Neuronal stem cell (in vitro differentiated cells): Measurements from ENCODE around the gene MSANTD1.

ENCODE experiments used
- DNase-seq: peaks from one replicate; pipeline ENCODE4 v3.0.0-alpha.2; 2013; ENCODE audit warnings: low spot score
- H2AFZ ChIP-seq: one replicate; pipeline ENCODE4 v1.6.1; 2013; ENCODE audit warnings: mild to moderate bottlenecking, low read length, inconsistent platforms
- H2AK5ac ChIP-seq: 2 replicates; pipeline ENCODE4 v1.6.1; 2013; ENCODE audit warnings: low read depth, mild to moderate bottlenecking, inconsistent platforms, low read length, moderate library complexity, mixed read lengths
- H2BK120ac ChIP-seq: 2 replicates; pipeline ENCODE4 v1.6.1; 2013; ENCODE audit warnings: low read depth, mild to moderate bottlenecking, inconsistent platforms, low read length, moderate library complexity, mixed read lengths
- H2BK12ac ChIP-seq: one replicate; pipeline ENCODE4 v1.6.1; 2013; ENCODE audit warnings: low read length, inconsistent platforms
- H2BK15ac ChIP-seq: 2 replicates; pipeline ENCODE4 v1.6.1; 2013; ENCODE audit warnings: mild to moderate bottlenecking, low read length, inconsistent platforms, mixed read lengths
- H2BK5ac ChIP-seq: one replicate; pipeline ENCODE4 v1.6.1; 2013; ENCODE audit warnings: inconsistent platforms, mild to moderate bottlenecking, low read length, moderate library complexity
- H3K14ac ChIP-seq: one replicate; pipeline ENCODE4 v1.6.1; 2013; ENCODE audit warnings: low read length, inconsistent platforms
- H3K18ac ChIP-seq: 2 replicates; pipeline ENCODE4 v1.6.1; 2013; ENCODE audit warnings: low read length, inconsistent platforms
- H3K23ac ChIP-seq: 2 replicates; pipeline ENCODE4 v1.6.1; 2013; ENCODE audit warnings: low read depth, mild to moderate bottlenecking, mixed read lengths, low read length, inconsistent platforms; ENCODE audit not compliant: poor library complexity
- H3K27ac ChIP-seq: replicated peaks from 3 replicates; pipeline ENCODE4 v1.5.1; 2013; ENCODE audit warnings: low read length, inconsistent platforms
- H3K27me3 ChIP-seq, 3 experiments: 2 replicates each; pipeline ENCODE4 v1.6.1; 2013; ENCODE audit warnings: low read length in 3 of 3, mild to moderate bottlenecking in 2 of 3, inconsistent platforms in 1 of 3, low read depth in 1 of 3, mixed read lengths in 1 of 3, moderate library complexity in 1 of 3; ENCODE audit not compliant: control insufficient read depth in 3 of 3, insufficient read depth in 3 of 3
- H3K36me3 ChIP-seq, 2 donors: replicated peaks in 1 of 2; 2 replicates each; pipeline ENCODE4 v1.6.1; 2013; ENCODE audit warnings: low read length in 2 of 2; ENCODE audit not compliant: control insufficient read depth in 2 of 2, insufficient read depth in 2 of 2
- H3K4ac ChIP-seq: 2 replicates; pipeline ENCODE4 v1.6.1; 2013; ENCODE audit warnings: inconsistent platforms, mild to moderate bottlenecking, low read length, moderate library complexity
- H3K4me1 ChIP-seq, 2 donors: 1 replicate in 1 of 2; 2 replicates in 1 of 2; pipeline ENCODE4 v1.6.1; 2013; ENCODE audit warnings: low read length in 2 of 2, low read depth in 1 of 2; ENCODE audit not compliant: control insufficient read depth in 2 of 2, insufficient read depth in 1 of 2
- H3K4me2 ChIP-seq: one replicate; pipeline ENCODE4 v1.6.1; 2013; ENCODE audit warnings: mild to moderate bottlenecking, low read length, inconsistent platforms; ENCODE audit not compliant: insufficient read depth, poor library complexity, severe bottlenecking
- H3K4me3 ChIP-seq, 2 donors: 2 replicates each; pipeline ENCODE4 v1.5.1; 2013; ENCODE audit warnings: low read length in 2 of 2, mild to moderate bottlenecking in 2 of 2, inconsistent platforms in 1 of 2, moderate library complexity in 1 of 2
- H3K79me1 ChIP-seq: one replicate; pipeline ENCODE4 v1.6.1; 2013; ENCODE audit warnings: low read depth, mild to moderate bottlenecking, inconsistent platforms, low read length, moderate library complexity
- H3K9ac ChIP-seq: one replicate; pipeline ENCODE4 v1.6.1; 2013; ENCODE audit warnings: mild to moderate bottlenecking, low read depth, low read length, inconsistent platforms; ENCODE audit not compliant: poor library complexity
- H3K9me3 ChIP-seq, 2 donors: replicated peaks in 1 of 2; 2 replicates each; pipeline versions ENCODE3 to v1.6.1; 2013; ENCODE audit warnings: low read length in 2 of 2, mild to moderate bottlenecking in 2 of 2, inconsistent platforms in 1 of 2, low read depth in 1 of 2, mixed read lengths in 1 of 2, moderate library complexity in 1 of 2; ENCODE audit not compliant: control insufficient read depth in 2 of 2, insufficient read depth in 1 of 2
- H4K8ac ChIP-seq: one replicate; pipeline ENCODE4 v1.6.1; 2013; ENCODE audit warnings: low read depth, mild to moderate bottlenecking, inconsistent platforms, low read length, moderate library complexity
- H4K91ac ChIP-seq: one replicate; pipeline ENCODE4 v1.6.1; 2013; ENCODE audit warnings: low read length, low read depth, mild to moderate bottlenecking, inconsistent platforms; ENCODE audit not compliant: poor library complexity
- WGBS, 2 donors: extraction: QIAGEN DNeasy Blood & Tissue Kit; methylation state at CpG; one replicate each; pipeline ENCODE4 v1.1.7; 2013; ENCODE audit warnings: missing lambda C conversion rate in 2 of 2, mixed read lengths in 1 of 2; ENCODE audit not compliant: insufficient read length in 2 of 2, insufficient replicate concordance in 1 of 2; ENCODE audit errors: extremely low coverage in 2 of 2; 5-methylcytosine and 5-hydroxymethylcytosine counted together

MSANTD1 gene

GRCh38 chr4:3291969-3292570, 43.1 kb downstream of the MSANTD1 start:
- DNase-seq = no peak
- Histone ChIP-seq H3K14ac (peak overlapping the region; percentile 82), H3K4me3 (peak overlapping the region; percentile 88 to 94), H4K8ac (no peak overlapping the region), H3K27me3 (peaks cover 0 to 5% (median under 1%) of the 10 kb centered on the region in 3 experiments), H3K79me1 (peaks cover 16% of the 10 kb centered on the region), H2AFZ (peak overlapping the region; percentile 97), H3K23ac (peak overlapping the region; percentile 95), H2AK5ac (peak overlapping the region; percentile 88), H3K36me3 (peaks cover 0 to 3% of the 10 kb centered on the region in 2 donors), H2BK12ac (no peak overlapping the region), H3K27ac (peak overlapping the region; percentile 72), H3K4ac (no peak overlapping the region), H2BK15ac (peak overlapping the region; percentile 58), H4K91ac (no peak overlapping the region), H3K9ac (peak overlapping the region; percentile 93), H3K4me1 (peaks cover 14 to 23% of the 10 kb centered on the region in 2 donors), H3K18ac (peak overlapping the region; percentile 98), H2BK120ac (peak overlapping the region; percentile 61), H3K4me2 (peak overlapping the region; percentile 99), H3K9me3 (peaks cover 0 to 16% of the 10 kb centered on the region in 2 donors), H2BK5ac (peak overlapping the region; percentile 82)
- no CpG with 5 or more reads among the region's 60 CpGs for WGBS, 2 donors

- Histone ChIP-seq H2AK5ac (peak within 1 kb of the TSS; percentile 100), H3K9ac (peak within 1 kb of the TSS; percentile 94), H2BK12ac (no peak within 1 kb of the TSS), H3K4me2 (peak within 1 kb of the TSS; percentile 99), H3K18ac (peak within 1 kb of the TSS; percentile 99), H3K4me3 (peak within 1 kb of the TSS; percentile 94 to 96), H4K91ac (peak within 1 kb of the TSS; percentile 98), H3K36me3 (peaks cover 0 to 3% of the 10 kb centered on the region in 2 donors), H3K4ac (peak within 1 kb of the TSS; percentile 58), H2AFZ (peak within 1 kb of the TSS; percentile 97), H4K8ac (peak within 1 kb of the TSS; percentile 66), H3K27ac (peak within 1 kb of the TSS; percentile 91), H3K9me3 (peaks cover 0 to 23% of the 10 kb centered on the region in 2 donors), H2BK5ac (peak within 1 kb of the TSS; percentile 84), H3K27me3 (peaks cover 0 to 5% (median 0%) of the 10 kb centered on the region in 3 experiments), H3K14ac (peak within 1 kb of the TSS; percentile 82), H3K79me1 (peaks cover 16% of the 10 kb centered on the region), H2BK15ac (peak within 1 kb of the TSS; percentile 92), H3K23ac (peak within 1 kb of the TSS; percentile 95), H2BK120ac (peak within 1 kb of the TSS; percentile 98), H3K4me1 (peaks cover 14 to 25% of the 10 kb centered on the region in 2 donors)
- WGBS, 2 donors = no CpG with 5 or more reads among the region's 121 CpGs
- DNase-seq = peak; percentile 89
These were observed 43.8 kb downstream of the MSANTD1 start, which contains the start of gene RGS12 for GRCh38 chr4:3292571-3293400. TSS of gene RGS12 (plus strand) at chr4:3293021. CDS start at chr4:3316171, 23,150 bp downstream.

DNA sequence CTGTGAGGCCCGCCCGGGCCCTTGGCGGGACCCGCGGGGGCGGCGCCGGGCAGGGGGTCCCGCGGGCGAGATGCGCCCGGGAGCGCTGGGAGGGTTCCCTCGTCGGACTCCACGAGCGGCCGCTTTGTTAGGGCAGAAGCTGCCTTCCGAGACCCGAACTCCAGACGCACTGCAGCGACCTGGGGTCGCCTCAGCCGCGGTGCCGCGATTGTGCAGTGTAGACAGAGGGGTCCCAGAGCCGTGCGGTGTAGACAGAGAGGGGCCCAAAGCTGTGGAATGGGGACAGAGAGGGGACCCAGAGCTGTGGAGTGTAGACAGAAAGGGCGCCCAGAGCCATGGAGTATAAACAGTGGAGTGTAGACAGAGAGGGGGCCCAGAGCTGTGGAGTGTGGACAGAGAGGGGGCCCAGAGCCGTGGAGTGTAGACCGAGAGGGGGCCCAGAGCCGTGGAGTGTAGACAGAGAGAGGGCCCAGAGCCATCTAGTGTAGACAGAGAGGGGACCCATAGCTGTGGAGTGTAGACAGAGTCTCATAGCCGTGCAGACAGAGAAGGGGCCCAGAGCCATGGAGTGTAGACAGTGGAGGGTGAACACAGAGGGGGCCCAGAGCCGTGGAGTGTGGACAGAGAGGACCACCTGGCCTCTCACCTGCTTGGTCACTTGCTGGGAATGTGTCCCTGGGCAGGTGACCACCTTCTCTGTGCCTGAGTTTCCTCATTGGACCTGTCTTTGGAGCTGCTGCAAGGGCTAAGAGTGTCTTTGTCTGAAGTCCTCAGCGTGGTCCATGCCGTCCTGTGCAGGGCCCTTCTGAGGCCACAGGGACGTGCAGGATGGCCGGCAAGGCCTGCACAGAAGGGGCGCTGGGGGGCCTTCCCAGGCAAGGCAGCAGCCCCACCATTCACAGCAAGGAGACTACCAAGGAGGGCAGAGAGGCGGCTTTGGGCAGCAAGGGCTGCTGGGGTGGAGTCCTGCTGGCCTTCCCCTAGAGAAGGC, 44.7 kb downstream of the MSANTD1 start:
- Histone ChIP-seq H3K23ac (peak overlapping the region; percentile 1), H3K79me1 (peaks cover 16% of the 10 kb centered on the region), H2BK15ac (peak overlapping the region; percentile 92), H2BK5ac (peak overlapping the region; percentile 84), H3K9ac (peak overlapping the region; percentile 94), H2BK120ac (peak overlapping the region; percentile 98), H3K36me3 (peaks cover 0 to 3% of the 10 kb centered on the region in 2 donors), H2AK5ac (peak overlapping the region; percentile 100), H3K4me3 (peak overlapping the region; percentile 87 to 96), H4K8ac (peak overlapping the region; percentile 66), H2BK12ac (no peak overlapping the region), H3K18ac (peak overlapping the region; percentile 99), H2AFZ (peak overlapping the region; percentile 78), H4K91ac (peak overlapping the region; percentile 98), H3K14ac (peak overlapping the region; percentile 95), H3K4ac (peak overlapping the region; percentile 90), H3K9me3 (peaks cover 0 to 27% of the 10 kb centered on the region in 2 donors), H3K4me1 (peaks cover 17 to 25% of the 10 kb centered on the region in 2 donors), H3K4me2 (peak overlapping the region; percentile 88), H3K27ac (peak overlapping the region; percentile 91), H3K27me3 (peaks cover 0 to 5% (median 0%) of the 10 kb centered on the region in 3 experiments)
- no peak for DNase-seq
- WGBS, 2 donors = no CpG with 5 or more reads among the region's 42 CpGs
